DOHH2 (cell line): ENCODE data around the gene CD177.
"Not testable (repeated sequence)": the region's sequence is repeated elsewhere in the genome, so short reads cannot be mapped to it uniquely, and the experiment has no call there.

Experiments
- H3F3A ChIP-seq: fragments of 200-600 bp; sonication (generic), shearing (Covaris generic); 2 replicates; pipeline ENCODE4 v1.6.0; 2016; ENCODE audit warnings: antibody characterized with exemption, mild to moderate bottlenecking; ENCODE audit not compliant: control insufficient read depth, insufficient read depth
- H3K27ac ChIP-seq: fragments of 200-600 bp; sonication (generic); 2 replicates; pipeline ENCODE4 v1.5.1; 2014; ENCODE audit warnings: low read depth, mild to moderate bottlenecking, low read length, moderate library complexity
- H3K27me3 ChIP-seq: fragments of 200-600 bp; sonication (generic); 2 replicates; pipeline ENCODE4 v1.6.1; 2014; ENCODE audit warnings: mild to moderate bottlenecking, low read length, mixed read lengths; ENCODE audit not compliant: control insufficient read depth
- H3K36me3 ChIP-seq: fragments of 200-600 bp; sonication (generic); 2 replicates; pipeline ENCODE4 v1.6.1; 2014; ENCODE audit warnings: mild to moderate bottlenecking, low read length, moderate library complexity, mixed read lengths; ENCODE audit not compliant: control insufficient read depth
- H3K4me1 ChIP-seq: fragments of 200-600 bp; sonication (generic); 2 replicates; pipeline ENCODE4 v1.6.1; 2014; ENCODE audit warnings: mild to moderate bottlenecking, low read length, mixed read lengths; ENCODE audit not compliant: control insufficient read depth
- H3K4me2 ChIP-seq: fragments of 200-600 bp; sonication (generic); 2 replicates; pipeline ENCODE4 v1.6.0; 2014; ENCODE audit warnings: mild to moderate bottlenecking, low read length, moderate library complexity
- H3K4me3 ChIP-seq: fragments of 200-600 bp; sonication (generic); 2 replicates; pipeline ENCODE4 v1.5.1; 2014; ENCODE audit warnings: mild to moderate bottlenecking, low read length, mixed read lengths
- H3K79me2 ChIP-seq: fragments of 200-600 bp; sonication (generic); 2 replicates; pipeline ENCODE4 v1.6.1; 2014; ENCODE audit warnings: mild to moderate bottlenecking, low read length, mixed read lengths; ENCODE audit not compliant: control insufficient read depth
- H3K9me2 ChIP-seq: fragments of 200-600 bp; sonication (generic); replicated peaks from 2 replicates; pipeline ENCODE4 v1.6.1; 2014; ENCODE audit warnings: mild to moderate bottlenecking, low read length, mixed read lengths; ENCODE audit not compliant: control insufficient read depth
- H3K9me3 ChIP-seq: fragments of 200-600 bp; sonication (generic); 2 replicates; pipeline ENCODE4 v1.6.1; 2014; ENCODE audit warnings: antibody characterized with exemption, low read length, mixed read lengths; ENCODE audit not compliant: control insufficient read depth, insufficient read depth
- H4K20me1 ChIP-seq: fragments of 200-600 bp; sonication (generic); 2 replicates; pipeline ENCODE4 v1.6.0; 2014; ENCODE audit warnings: low read depth, mild to moderate bottlenecking, antibody characterized with exemption, low read length, moderate library complexity; ENCODE audit not compliant: control insufficient read depth, insufficient read depth
- CTCF ChIP-seq: fragments of 200-600 bp; sonication (generic); IDR thresholded peaks from one replicate; pipeline ENCODE4 v1.5.1; 2014; ENCODE audit warnings: antibody characterized with exemption, mild to moderate bottlenecking, low read depth, low read length; ENCODE audit not compliant: poor library complexity, severe bottlenecking
- EZH2phosphoT487 ChIP-seq: fragments of 200-600 bp; sonication (generic); IDR thresholded peaks from 2 replicates; pipeline ENCODE4 v1.6.1; 2017; ENCODE audit warnings: borderline replicate concordance, mild to moderate bottlenecking, antibody characterized with exemption, low read length, moderate library complexity, mixed read lengths

CD177 gene

GRCh38 chr19:43380771-43381386 lies 27.4 kb downstream of the CD177 start:
- Histone ChIP-seq H3K4me1 (no peaks in the 10 kb centered on the region), H3K9me3 (no peaks in the 10 kb centered on the region), H3K27me3 (no peaks in the 10 kb centered on the region), H3K27ac (no peak overlapping the region), H4K20me1 (no peaks in the 10 kb centered on the region), H3K36me3 (no peaks in the 10 kb centered on the region), H3K4me3 (no peak overlapping the region), H3K4me2 (no peak overlapping the region), H3F3A (no peaks in the 10 kb centered on the region), H3K9me2 (no peaks in the 10 kb centered on the region), H3K79me2 (no peaks in the 10 kb centered on the region)
- TF ChIP-seq EZH2phosphoT487 (no peak), CTCF (no peak)

GRCh38 chr19:43382586-43383216 lies 29.2 kb downstream of the CD177 start:
- not testable (repeated sequence) for H3K27me3 ChIP-seq, H3K36me3 ChIP-seq, H3K9me3 ChIP-seq, H3K27ac ChIP-seq, H3F3A ChIP-seq, H3K9me2 ChIP-seq, H3K4me3 ChIP-seq, H3K79me2 ChIP-seq, H3K4me2 ChIP-seq, H3K4me1 ChIP-seq, H4K20me1 ChIP-seq

GRCh38 chr19:43383254-43383653 lies 29.8 kb downstream of the CD177 start:
- H3K9me3 ChIP-seq, H3F3A ChIP-seq, H3K27ac ChIP-seq, H4K20me1 ChIP-seq, H3K27me3 ChIP-seq, H3K4me3 ChIP-seq, H3K79me2 ChIP-seq, H3K4me2 ChIP-seq, H3K36me3 ChIP-seq, H3K9me2 ChIP-seq, H3K4me1 ChIP-seq: not testable (repeated sequence)

GRCh38 chr19:43383759-43384158 lies 30.3 kb downstream of the CD177 start:
- not testable (repeated sequence) for H4K20me1 ChIP-seq, H3K27ac ChIP-seq, H3K9me3 ChIP-seq, H3K36me3 ChIP-seq, H3K27me3 ChIP-seq, H3K4me1 ChIP-seq, H3K79me2 ChIP-seq, H3K9me2 ChIP-seq, H3K4me3 ChIP-seq, H3K4me2 ChIP-seq, H3F3A ChIP-seq

- H3K27ac ChIP-seq, H3K79me2 ChIP-seq, H3K4me1 ChIP-seq, H3K9me2 ChIP-seq, H3K4me2 ChIP-seq, H3K9me3 ChIP-seq, H3K27me3 ChIP-seq, H3K36me3 ChIP-seq, H4K20me1 ChIP-seq, H3K4me3 ChIP-seq, H3F3A ChIP-seq: not testable (repeated sequence)
Measured at GRCh38 chr19:43390903-43391551, 37.5 kb downstream of the CD177 start.

GRCh38 chr19:43391552-43391935 lies 38.1 kb downstream of the CD177 start:
- H3K9me2 ChIP-seq, H3K4me1 ChIP-seq, H3K4me3 ChIP-seq, H3K36me3 ChIP-seq, H3K27ac ChIP-seq, H3K4me2 ChIP-seq, H3K79me2 ChIP-seq, H4K20me1 ChIP-seq, H3K9me3 ChIP-seq, H3F3A ChIP-seq, H3K27me3 ChIP-seq: not testable (repeated sequence)

GRCh38 chr19:43393501-43393900 lies 40.0 kb downstream of the CD177 start:
- not testable (repeated sequence) for H3K4me1 ChIP-seq, H3K4me2 ChIP-seq, H3K27ac ChIP-seq, H4K20me1 ChIP-seq, H3K9me3 ChIP-seq, H3F3A ChIP-seq, H3K79me2 ChIP-seq, H3K36me3 ChIP-seq, H3K27me3 ChIP-seq, H3K4me3 ChIP-seq, H3K9me2 ChIP-seq
